ENCODE measurements around the gene IPCEF1. TPM values are rescaled to one million over a fixed set of nuclear protein-coding genes. Genes with fewer than 3 reads are reported as not detected.

IPCEF1 gene
- total RNA-seq, 1 experiment from 2014 or later, result 0.52 TPM

DNA sequence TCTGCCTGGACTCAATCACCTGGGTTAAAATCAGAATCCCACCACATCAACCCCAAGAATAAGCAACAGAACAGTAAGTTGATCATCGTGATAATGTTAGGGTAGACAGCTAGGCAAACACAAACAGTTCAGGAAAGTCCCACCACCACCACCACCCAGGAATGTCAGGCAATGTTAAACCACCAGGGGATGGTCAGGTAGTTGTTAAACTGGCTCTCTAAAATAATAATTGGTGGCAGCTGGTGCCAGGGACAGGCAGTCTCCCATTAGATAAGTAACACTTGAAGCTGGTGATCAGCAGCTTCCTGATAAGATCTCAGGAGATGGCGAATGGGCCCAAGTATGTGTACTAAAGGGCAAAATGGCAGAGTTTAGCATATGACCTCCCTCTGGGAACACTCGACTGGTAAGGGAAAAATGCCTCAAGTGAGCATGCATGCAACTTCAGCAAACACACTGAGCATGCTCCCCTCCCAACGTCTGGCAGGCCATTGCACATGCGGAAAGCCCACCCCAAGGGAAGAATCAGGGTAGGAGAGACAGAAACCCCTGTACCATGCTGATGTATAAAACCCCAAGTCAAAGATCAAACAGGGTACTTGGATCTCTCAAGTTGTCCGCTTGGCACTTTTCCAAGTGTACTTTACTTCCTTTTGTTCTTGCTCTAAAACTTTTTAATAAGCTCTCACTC, 66.6 kb downstream of the IPCEF1 start:
- Mint-ChIP-seq H3K27me3 (ENCODE audit: unreplicated experiment) (no peaks in the 10 kb centered on the region), H3K4me1 (ENCODE audit: low read depth, unreplicated experiment) (peaks cover 38% of the 10 kb centered on the region), H3K9me3 (ENCODE audit: low read depth, unreplicated experiment) (peaks cover 5% of the 10 kb centered on the region), H3K36me3 (ENCODE audit: insufficient read depth, unreplicated experiment) (no peaks in the 10 kb centered on the region), H3K27ac (ENCODE audit: unreplicated experiment) (peak overlapping the region; percentile 66), H3K4me3 (ENCODE audit: low read depth, unreplicated experiment) (no peak overlapping the region)
- no TSS peak for BruUV-seq (replicated peaks)
- intact Hi-C loops (cut with micrococcal nuclease; ENCODE audit: unreplicated experiment), result no loop called here
- CTCF ChIA-PET, result interaction anchor here (0.6 kb wide), 1 partner anchor 11 kb away, joined by 3 read pairs; no protein-coding TSS in a partner anchor
- peak; percentile 17 for DNase-seq
- TF ChIP-seq CTCF (IDR thresholded peaks at IDR 0.05; ENCODE audit: unreplicated experiment), result no peak

- peaks cover 5% of the 10 kb centered on the region for H3K9me3 Mint-ChIP-seq (ENCODE audit: low read depth, unreplicated experiment)
- H3K27ac Mint-ChIP-seq (ENCODE audit: unreplicated experiment), result no peak overlapping the region
- no peaks in the 10 kb centered on the region for H3K36me3 Mint-ChIP-seq (ENCODE audit: insufficient read depth, unreplicated experiment)
- CTCF ChIA-PET, result no interaction called here
- H3K4me1 Mint-ChIP-seq (ENCODE audit: low read depth, unreplicated experiment), result peaks cover 21% of the 10 kb centered on the region
- no peak for TF ChIP-seq CTCF (IDR thresholded peaks at IDR 0.05; ENCODE audit: unreplicated experiment)
- no TSS peak for BruUV-seq (replicated peaks)
- no peak overlapping the region for H3K4me3 Mint-ChIP-seq (ENCODE audit: low read depth, unreplicated experiment)
- intact Hi-C loops (cut with micrococcal nuclease; ENCODE audit: unreplicated experiment), result no loop called here
- no peak for DNase-seq
- H3K27me3 Mint-ChIP-seq (ENCODE audit: unreplicated experiment), result no peaks in the 10 kb centered on the region
These were observed 70.8 kb downstream of the IPCEF1 start for GRCh38 chr6:154285826-154286225.

GRCh38 chr6:154284313-154284853, 72.2 kb downstream of the IPCEF1 start:
- Mint-ChIP-seq H3K36me3 (ENCODE audit: insufficient read depth, unreplicated experiment) (no peaks in the 10 kb centered on the region), H3K4me1 (ENCODE audit: low read depth, unreplicated experiment) (peaks cover 10% of the 10 kb centered on the region), H3K27ac (ENCODE audit: unreplicated experiment) (no peak overlapping the region), H3K4me3 (ENCODE audit: low read depth, unreplicated experiment) (no peak overlapping the region), H3K9me3 (ENCODE audit: low read depth, unreplicated experiment) (peaks cover 3% of the 10 kb centered on the region), H3K27me3 (ENCODE audit: unreplicated experiment) (no peaks in the 10 kb centered on the region)
- intact Hi-C loops (cut with micrococcal nuclease; ENCODE audit: unreplicated experiment), result no loop called here
- BruUV-seq (replicated peaks), result no TSS peak
- no peak for DNase-seq
- CTCF ChIA-PET, result no interaction called here
- no peak for TF ChIP-seq CTCF (IDR thresholded peaks at IDR 0.05; ENCODE audit: unreplicated experiment)

GRCh38 chr6:154280521-154280920, 76.1 kb downstream of the IPCEF1 start:
- Mint-ChIP-seq H3K9me3 (ENCODE audit: low read depth, unreplicated experiment) (no peaks in the 10 kb centered on the region), H3K36me3 (ENCODE audit: insufficient read depth, unreplicated experiment) (no peaks in the 10 kb centered on the region), H3K4me3 (ENCODE audit: low read depth, unreplicated experiment) (no peak overlapping the region), H3K4me1 (ENCODE audit: low read depth, unreplicated experiment) (peaks cover 7% of the 10 kb centered on the region), H3K27me3 (ENCODE audit: unreplicated experiment) (no peaks in the 10 kb centered on the region), H3K27ac (ENCODE audit: unreplicated experiment) (no peak overlapping the region)
- CTCF ChIA-PET, result interaction anchor here (0.8 kb wide), 1 partner anchor 220 kb away, joined by 4 read pairs; no protein-coding TSS in a partner anchor
- DNase-seq, result no peak
- intact Hi-C loops (cut with micrococcal nuclease; ENCODE audit: unreplicated experiment), result no loop called here
- BruUV-seq (replicated peaks), result no TSS peak
- TF ChIP-seq CTCF (IDR thresholded peaks at IDR 0.05; ENCODE audit: unreplicated experiment), result no peak
